ENCODE data around the gene MYO7B.

DNA sequence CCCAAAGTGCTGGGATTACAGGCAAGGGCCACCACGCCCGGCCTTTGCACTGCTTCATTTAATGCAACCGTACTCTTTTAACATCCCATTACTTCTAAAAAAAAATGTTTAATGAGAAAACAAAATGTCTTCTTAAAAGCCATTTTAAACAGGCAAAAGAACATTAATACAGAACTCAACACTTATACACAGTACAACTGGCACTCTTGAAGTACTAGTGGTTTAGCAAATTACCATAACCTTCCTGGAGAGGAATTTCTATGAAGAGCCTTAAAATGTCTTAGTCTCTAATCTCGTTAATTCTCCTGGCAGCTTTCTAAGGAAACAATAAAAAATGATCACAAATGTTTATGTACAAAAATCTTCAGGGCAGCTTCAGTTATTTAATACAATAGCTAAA, 15.1 kb upstream of the MYO7B start:
- TF ChIP-seq, protein P1, sequence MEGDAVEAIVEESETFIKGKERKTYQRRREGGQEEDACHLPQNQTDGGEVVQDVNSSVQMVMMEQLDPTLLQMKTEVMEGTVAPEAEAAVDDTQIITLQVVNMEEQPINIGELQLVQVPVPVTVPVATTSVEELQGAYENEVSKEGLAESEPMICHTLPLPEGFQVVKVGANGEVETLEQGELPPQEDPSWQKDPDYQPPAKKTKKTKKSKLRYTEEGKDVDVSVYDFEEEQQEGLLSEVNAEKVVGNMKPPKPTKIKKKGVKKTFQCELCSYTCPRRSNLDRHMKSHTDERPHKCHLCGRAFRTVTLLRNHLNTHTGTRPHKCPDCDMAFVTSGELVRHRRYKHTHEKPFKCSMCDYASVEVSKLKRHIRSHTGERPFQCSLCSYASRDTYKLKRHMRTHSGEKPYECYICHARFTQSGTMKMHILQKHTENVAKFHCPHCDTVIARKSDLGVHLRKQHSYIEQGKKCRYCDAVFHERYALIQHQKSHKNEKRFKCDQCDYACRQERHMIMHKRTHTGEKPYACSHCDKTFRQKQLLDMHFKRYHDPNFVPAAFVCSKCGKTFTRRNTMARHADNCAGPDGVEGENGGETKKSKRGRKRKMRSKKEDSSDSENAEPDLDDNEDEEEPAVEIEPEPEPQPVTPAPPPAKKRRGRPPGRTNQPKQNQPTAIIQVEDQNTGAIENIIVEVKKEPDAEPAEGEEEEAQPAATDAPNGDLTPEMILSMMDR (IDR thresholded peaks at IDR 0.05): no peak
- no peak for TF ChIP-seq POLR2A (IDR thresholded peaks at IDR 0.05)

Measured in tibial nerve (tissue), 3 donors.